Subcutaneous adipose tissue (tissue), 4 donors: Measurements from ENCODE around the gene IFNGR1. TPM values are rescaled to one million over a fixed set of nuclear protein-coding genes. Genes with fewer than 3 reads are reported as not detected.

Experiments
- CTCF ChIP-seq: fragments of 450-650 bp; IDR thresholded peaks from one replicate; pipeline ENCODE4 v1.5.1; 2016; ENCODE audit warnings: low read depth, mild to moderate bottlenecking, control low read depth, antibody characterized with exemption, moderate library complexity
- total RNA-seq, 4 donors: library from RNA; depleted of rRNA; stranded (reverse); fragments of >200 nt; gene quantifications; one replicate each; pipeline ENCODE4 v1.1.0, GENCODE V29; 2016

Gene IFNGR1
- total RNA-seq, 4 donors from 2014 or later, result 174 to 297 (median 208) TPM

DNA sequence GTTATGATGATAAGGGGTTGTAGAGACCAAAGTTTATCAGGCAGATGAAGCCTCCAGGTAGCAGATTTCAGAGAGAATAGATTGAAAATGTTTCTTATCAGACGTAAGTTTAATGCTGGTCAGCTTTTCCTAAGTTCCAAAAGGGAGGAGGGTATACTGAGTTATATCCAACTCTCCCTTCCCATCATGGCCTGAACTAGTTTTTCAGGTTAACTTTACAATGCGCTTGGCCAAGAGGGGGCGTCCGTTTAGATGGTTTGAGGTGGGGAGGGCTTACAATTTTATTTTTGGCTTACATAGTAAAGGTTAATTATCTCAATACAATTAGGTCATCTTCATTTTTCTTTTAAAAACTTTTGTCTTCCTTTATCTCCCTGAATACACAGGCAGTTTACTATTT is 26.4 kb downstream of the IFNGR1 start:
- TF ChIP-seq CTCF, result no peak

DNA sequence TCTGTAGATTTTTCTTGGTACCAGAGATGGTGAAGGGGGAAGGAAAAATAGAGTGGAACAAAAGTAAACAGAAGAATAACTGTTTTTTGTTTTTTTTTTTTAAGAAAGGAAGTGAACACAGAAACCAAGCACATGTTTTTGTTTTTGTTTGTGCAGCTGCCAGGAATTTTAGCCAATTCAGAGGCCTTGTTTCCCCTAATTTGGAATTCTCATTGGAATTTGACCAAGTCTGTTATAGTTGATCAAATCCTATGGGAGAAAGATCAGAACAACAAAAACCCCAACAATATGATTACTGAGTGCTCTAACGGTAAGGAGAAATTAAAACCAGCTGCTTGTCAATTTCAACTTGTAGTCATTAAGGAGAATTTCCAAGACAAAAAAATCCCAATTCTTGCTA is 27.5 kb downstream of the IFNGR1 start:
- TF ChIP-seq CTCF, result no peak

GRCh38 chr6:137191236-137191635 is 27.9 kb downstream of the IFNGR1 start:
- TF ChIP-seq CTCF, result no peak

DNA sequence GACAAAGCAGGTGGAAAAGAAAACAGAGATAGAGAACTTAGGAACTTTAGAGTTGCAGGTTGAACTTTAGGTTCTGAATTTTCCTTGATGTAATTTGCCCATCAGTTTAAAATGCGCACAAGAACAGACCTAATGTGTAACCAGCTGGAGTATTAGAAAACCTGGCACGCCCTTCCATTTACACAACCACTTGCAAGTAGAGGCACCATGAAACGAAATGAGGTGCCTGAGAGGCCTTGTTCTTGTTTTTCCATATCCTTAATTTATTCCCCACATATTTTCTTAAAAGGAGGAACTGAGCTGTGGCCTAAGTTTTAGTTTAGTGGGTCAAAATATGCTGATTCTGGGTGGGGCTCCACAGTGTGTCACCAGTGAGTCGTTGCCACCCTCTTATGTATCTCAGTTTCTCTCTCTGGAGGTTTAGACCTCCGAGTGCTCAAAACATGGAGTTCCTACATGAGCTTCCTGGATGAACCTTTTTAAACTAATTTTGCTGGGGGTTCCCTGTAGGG is 28.5 kb downstream of the IFNGR1 start:
- no peak for TF ChIP-seq CTCF

DNA sequence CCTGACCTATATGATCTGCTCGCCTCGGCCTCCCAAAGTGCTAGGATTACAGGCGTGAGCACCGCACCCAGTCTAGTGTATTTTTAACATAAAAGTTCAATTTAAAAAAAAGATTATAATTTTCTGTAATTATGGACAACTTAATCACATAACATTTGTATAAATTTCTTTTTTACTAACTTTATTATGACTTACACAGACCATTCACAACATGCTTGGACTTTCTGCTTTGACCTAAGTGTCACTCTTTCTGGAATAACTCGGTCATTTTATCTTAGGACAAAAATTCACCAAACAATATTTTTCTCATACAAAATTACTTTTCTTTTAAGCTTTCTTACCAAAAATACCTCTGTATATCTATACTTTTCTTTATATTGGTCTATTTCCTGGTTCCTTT is 30.3 kb downstream of the IFNGR1 start:
- no peak for TF ChIP-seq CTCF

DNA sequence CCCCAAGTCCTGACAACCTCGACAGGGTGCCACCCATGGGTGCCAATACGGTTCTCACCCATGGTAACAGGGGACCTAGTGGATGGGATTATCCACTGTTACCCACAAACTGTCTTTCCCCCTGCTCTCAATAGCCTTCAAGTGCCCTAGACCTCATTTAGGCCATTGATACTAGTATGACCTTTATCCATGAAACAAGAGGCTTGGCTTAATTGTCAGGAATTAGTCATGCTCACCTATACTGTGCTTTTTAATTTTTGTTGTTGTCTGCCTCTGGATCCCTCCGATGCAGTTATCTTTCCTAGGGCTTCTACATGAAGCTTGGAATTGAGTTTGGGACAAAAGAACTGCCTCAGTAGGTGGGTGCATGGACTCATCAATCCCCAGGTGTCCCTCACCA is 33.9 kb downstream of the IFNGR1 start:
- TF ChIP-seq CTCF, result no peak

GRCh38 chr6:137182654-137183073 is 36.5 kb downstream of the IFNGR1 start:
- no peak for TF ChIP-seq CTCF
